Activated CD4-positive, alpha-beta T cell treated with anti-CD3 and anti-CD28 coated beads, Interleukin-2, amount 50 U/mL, for 48 hours (primary cell): ENCODE results near the gene SLC16A10.
"Not testable (repeated sequence)": the region's sequence is repeated elsewhere in the genome, so short reads cannot be mapped to it uniquely, and the experiment has no call there.

Source experiments
- DNase-seq, 2 experiments: peaks; one replicate each; pipeline ENCODE4 v3.0.0-alpha.2; 2020

The SLC16A10 gene

GRCh38 chr6:111086685-111087084 is 618 bp upstream of the SLC16A10 start:
- DNase-seq: no peak

- DNase-seq: peak; percentile 60 to 69
These were observed 766 bp downstream of the SLC16A10 start for GRCh38 chr6:111087871-111088667.

GRCh38 chr6:111088668-111089003 is 1.3 kb downstream of the SLC16A10 start:
- no peak for DNase-seq

DNA sequence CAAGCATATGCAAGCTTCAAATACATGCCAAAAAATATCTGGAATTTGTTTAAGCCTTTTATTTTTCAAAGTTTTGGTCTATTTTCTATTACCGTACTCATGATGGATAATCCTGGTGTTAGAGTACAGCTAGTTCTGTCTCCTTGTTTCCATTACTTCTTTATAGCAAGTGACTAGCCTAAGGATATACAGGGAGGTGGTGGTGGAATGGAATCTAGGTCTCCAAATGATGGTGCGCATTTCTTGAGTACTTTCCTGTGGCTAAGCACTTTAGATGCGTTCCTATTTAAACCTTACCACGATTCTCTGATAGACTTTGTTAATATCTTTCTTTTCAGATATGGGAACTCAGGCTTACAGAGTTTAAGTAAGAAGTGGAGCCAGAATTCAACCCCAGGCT is 3.5 kb downstream of the SLC16A10 start:
- no peak for DNase-seq

GRCh38 chr6:111091987-111092386 is 4.7 kb downstream of the SLC16A10 start:
- DNase-seq: no peak

GRCh38 chr6:111095488-111095887 is 8.2 kb downstream of the SLC16A10 start:
- not testable (repeated sequence) for DNase-seq

DNA sequence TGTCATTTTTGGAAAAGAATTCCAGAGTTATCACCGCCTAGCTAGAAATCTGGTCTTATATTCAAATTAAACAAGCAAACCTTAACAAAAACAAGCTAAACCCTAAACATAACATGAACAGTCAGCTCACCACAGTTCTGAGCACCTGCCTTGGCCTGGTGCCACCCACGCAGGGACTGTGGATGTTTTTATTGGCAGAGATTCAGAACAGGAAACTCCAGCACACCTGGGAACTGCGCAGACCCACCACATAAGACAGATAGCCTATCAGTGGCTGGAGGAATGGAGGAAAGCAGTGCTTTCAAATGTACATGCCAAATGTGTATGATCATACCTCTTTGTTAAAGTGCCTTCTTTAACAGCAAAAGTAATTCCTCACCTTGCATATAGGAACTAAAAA is 8.9 kb downstream of the SLC16A10 start:
- peak; percentile 5 to 14 for DNase-seq

DNA sequence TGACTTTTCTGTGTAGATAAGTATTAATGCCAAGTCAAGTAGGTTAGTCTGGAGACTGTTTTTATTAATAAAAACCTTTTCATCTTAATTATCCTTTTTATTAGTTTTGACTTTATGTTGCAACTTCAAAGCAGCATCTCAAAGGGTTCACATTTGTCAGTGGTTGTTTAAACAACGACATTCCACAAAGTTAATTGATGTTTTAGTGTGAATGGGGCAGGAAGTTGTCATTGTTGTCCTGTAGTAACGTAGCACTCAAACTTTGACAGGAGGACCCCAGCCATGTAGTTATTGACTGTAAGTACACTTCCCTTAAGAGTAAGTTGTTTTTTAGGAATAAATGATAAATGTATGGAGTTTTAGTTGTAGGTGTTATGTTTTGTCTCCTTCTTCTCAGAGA is 11.3 kb downstream of the SLC16A10 start:
- no peak for DNase-seq

GRCh38 chr6:111101987-111102386 is 14.7 kb downstream of the SLC16A10 start:
- no peak for DNase-seq

DNA sequence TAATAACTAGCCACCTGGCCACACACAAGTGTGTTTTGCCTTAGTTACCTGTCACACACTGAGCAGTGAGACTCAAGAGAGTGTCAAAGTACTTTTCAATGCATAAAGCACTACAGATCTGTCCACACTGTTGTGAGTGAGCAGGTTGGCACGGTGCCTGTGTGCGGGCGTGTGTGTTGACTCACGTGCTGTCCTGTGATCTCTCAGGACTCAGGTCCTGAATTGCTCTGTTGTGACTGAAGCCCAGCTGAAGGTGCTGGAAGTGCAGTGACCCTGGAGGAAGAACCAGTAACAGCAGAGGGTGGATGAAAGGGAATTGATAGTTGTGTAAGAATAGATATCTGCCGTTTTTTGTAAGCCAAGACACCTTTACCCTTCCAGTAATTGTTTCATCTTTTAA is 18.3 kb downstream of the SLC16A10 start:
- peak; percentile 46 for DNase-seq

DNA sequence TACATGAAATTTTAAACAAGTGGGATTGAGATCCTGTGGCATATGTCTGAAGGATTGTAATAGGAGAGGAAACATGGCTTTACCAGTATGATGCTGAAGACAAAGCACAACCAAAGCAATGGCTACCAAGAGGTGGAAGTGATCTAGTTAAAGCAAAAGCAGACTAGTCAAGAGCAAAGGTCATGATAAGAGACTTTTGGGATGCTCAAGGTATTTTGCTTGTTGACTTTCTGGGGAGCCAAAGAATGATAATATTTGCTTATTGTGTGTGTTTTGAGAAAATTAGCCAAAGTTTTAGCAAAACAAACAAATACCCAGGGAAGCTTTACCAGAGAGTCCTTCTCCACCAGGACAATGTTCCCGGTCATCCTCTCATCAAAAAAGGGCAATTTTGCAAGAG is 20.3 kb downstream of the SLC16A10 start:
- no peak for DNase-seq

DNA sequence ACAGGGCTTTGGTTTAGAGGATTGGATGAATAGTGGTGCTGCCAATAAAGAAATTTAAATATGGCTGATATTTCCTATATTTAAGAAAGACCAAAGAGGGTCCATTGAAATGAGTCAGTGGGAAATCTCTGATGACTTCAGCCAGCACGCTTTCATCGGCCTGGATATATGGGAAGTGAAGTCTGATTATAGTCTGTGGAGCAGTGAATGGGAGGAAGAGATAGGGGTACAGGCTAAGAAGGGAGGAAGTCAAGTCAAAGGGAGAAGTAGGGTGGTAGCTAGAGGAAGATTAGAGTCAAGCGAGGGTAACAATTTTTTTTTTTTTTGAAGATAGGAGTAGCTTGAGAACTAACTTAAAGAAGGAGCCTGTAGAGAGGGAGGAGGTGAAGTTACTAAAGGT is 22.7 kb downstream of the SLC16A10 start:
- DNase-seq: no peak

DNA sequence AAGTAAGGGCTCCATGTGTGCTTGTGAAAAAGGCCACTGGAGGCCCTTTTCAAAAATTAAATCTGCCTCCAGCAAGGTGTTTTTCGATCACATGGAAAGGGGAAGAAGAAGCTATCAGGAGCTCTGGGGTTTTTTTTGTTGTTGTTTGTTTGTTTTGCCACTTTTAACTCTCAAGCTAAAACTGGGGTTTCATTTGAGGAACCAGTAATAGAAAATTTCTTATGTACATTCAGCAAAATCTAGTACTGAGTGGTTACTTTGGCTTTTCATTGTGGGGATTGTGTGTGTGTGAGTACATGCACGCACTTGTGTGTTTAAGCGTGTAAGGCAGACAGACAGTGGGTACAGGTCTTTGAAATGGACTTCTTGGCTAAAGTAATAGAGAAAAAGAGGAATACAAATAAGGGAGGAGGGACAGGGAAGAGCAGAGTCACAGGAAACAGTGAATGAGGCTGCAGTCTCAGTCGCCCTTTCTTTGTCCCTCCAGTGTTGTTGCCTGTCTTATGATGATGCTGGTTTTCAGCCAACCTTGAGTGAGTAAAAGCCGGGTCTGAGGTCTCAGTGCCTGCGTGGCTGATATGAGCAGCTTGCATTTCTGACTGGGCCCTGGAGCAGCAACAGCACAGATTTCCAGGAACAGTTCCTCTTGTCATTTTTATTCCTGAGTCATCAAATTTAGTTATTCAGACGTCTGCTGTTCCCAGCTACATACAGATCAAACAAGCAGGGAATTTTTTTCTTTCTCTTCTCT is 26.2 kb downstream of the SLC16A10 start:
- peak; percentile 33 to 47 for DNase-seq

- no peak for DNase-seq
These were observed 26.8 kb downstream of the SLC16A10 start for GRCh38 chr6:111114087-111114443.

GRCh38 chr6:111114482-111114881 is 27.2 kb downstream of the SLC16A10 start:
- DNase-seq: no peak

DNA sequence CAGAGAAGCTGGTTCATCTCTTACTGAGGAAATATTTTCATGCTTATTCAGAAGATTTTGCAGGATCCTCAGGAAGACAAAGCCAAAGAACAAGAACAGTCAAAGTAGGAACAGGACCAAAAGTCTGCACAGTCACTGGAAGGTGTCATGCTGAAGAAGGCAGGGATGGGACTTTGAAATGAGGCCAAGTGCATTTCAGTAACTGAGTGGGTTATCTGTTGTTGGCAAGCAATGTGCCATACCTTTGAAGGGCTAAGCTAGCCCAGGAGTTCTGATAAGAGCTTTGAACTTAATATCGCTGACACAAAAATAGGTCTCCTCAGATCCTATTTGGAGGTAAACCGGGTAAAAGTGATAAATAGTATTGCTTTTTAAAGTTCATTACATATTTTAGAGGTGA is 31.5 kb downstream of the SLC16A10 start:
- no peak for DNase-seq

- no peak for DNase-seq
These were observed 32.4 kb downstream of the SLC16A10 start for GRCh38 chr6:111119571-111120329.

- no peak for DNase-seq
These were observed 34.6 kb downstream of the SLC16A10 start for GRCh38 chr6:111121789-111122350.

GRCh38 chr6:111122458-111123286 is 35.4 kb downstream of the SLC16A10 start:
- DNase-seq: no peak

DNA sequence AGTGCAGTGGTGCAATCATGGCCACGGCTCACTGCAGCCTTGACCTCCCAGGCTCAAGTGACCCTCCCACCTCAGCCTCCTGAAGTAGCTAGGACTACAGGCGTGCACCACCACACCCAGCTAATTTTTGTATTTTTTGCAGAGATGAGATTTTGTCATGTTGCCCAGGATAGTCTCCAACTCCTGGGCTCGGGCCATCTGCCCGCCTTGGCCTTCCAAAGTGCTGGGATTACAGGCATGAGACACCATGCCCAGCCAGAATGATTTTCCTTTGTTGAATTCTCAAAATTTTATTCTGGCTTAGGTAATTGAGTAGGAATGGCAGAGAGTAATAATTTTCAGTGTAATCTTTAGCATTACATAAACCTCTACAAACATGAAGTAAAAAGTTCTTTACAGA is 37.1 kb downstream of the SLC16A10 start:
- no peak for DNase-seq

DNA sequence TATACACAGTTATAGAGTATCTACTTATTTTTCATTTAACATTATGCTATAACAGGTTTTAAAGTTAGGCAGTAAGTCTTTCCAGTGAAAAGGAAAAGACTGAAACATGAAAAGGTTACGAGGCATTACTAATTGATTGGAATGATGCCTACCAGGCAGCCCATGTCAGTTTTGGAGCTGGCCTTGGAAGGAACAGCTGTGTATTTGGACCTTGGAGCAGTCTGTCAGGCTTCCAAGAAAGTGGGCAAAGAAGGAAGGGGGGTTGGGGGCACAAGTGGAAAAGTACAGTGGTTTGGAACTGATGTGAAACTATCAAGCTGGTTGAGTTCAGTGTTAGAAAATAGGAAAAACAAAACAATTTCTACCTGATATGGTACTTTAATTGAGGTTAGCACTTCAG is 41.7 kb downstream of the SLC16A10 start:
- DNase-seq: no peak

DNA sequence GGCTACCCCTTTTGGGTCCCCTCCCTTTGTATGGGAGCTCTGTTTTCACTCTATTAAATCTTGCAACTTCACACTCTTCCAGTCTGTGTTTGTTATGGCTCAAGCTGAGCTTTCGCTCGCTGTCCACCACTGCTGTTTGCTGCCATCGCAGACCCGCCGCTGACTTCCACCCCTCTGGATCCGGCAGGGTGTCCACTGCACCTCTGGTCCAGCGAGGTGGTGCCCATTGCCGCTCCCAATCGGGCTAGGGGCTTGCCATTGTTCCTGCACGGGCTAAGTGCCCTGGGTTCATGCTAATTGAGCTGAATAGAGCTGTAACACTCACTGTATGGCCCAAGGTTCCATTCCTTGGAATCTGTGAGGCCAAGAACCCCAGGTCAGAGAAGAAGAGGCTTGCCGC is 43.7 kb downstream of the SLC16A10 start:
- DNase-seq: not testable (repeated sequence)

- DNase-seq: not testable (repeated sequence)
These were observed 45.4 kb downstream of the SLC16A10 start for GRCh38 chr6:111132669-111133068.
